ENCODE data around the gene DGKE.

GRCh38 chr17:56838687-56839086 lies 4.7 kb downstream of the DGKE start:
- TF ChIP-seq EZH2phosphoT487 (IDR thresholded peaks at IDR 0.05; ENCODE audit: low read depth, severe bottlenecking, unreplicated experiment) (no peak), CTCF (IDR thresholded peaks at IDR 0.05; ENCODE audit: poor library complexity) (no peak)
